Nephron progenitor cell (in vitro differentiated cells): ENCODE measurements around the gene CASTOR2.

Source experiments
- DNase-seq: peaks from one replicate; pipeline ENCODE4 v3.0.0; 2021
- H3K27ac Mint-ChIP-seq: 2 replicates; pipeline ENCODE4 v1.8.0; 2021; ENCODE audit warnings: mild to moderate bottlenecking, moderate library complexity, mixed read lengths
- H3K27me3 Mint-ChIP-seq: 2 replicates; pipeline ENCODE4 v1.8.0; 2021; ENCODE audit warnings: mild to moderate bottlenecking, low read depth, mixed read lengths; ENCODE audit not compliant: poor library complexity
- H3K36me3 Mint-ChIP-seq: 2 replicates; pipeline ENCODE4 v1.8.0; 2021; ENCODE audit warnings: low read depth, mixed read lengths
- H3K4me1 Mint-ChIP-seq: 2 replicates; pipeline ENCODE4 v1.8.0; 2021; ENCODE audit warnings: mixed read lengths
- H3K4me3 Mint-ChIP-seq: 2 replicates; pipeline ENCODE4 v1.8.0; 2021; ENCODE audit warnings: mild to moderate bottlenecking, moderate library complexity, mixed read lengths
- H3K9me3 Mint-ChIP-seq: 2 replicates; pipeline ENCODE4 v1.8.0; 2021; ENCODE audit warnings: mild to moderate bottlenecking, moderate library complexity, mixed read lengths
- CTCF ChIP-seq: fragments of 200-600 bp; sonication (generic); IDR thresholded peaks from 2 replicates; pipeline ENCODE4 v1.5.0; 2021; ENCODE audit warnings: antibody characterized with exemption

CASTOR2 gene

GRCh38 chr7:75010036-75010435 lies 45.5 kb downstream of the CASTOR2 start:
- Mint-ChIP-seq H3K9me3 (peaks cover 17% of the 10 kb centered on the region), H3K36me3 (peaks cover 44% of the 10 kb centered on the region), H3K27ac (peak overlapping the region; percentile 87), H3K27me3 (no peaks in the 10 kb centered on the region), H3K4me3 (no peak overlapping the region), H3K4me1 (peaks cover 36% of the 10 kb centered on the region)
- TF ChIP-seq CTCF, result no peak
- DNase-seq, result no peak

GRCh38 chr7:75017832-75018231 lies 53.3 kb downstream of the CASTOR2 start:
- Mint-ChIP-seq H3K36me3 (peaks cover 32% of the 10 kb centered on the region), H3K27me3 (no peaks in the 10 kb centered on the region), H3K4me3 (no peak overlapping the region), H3K27ac (no peak overlapping the region), H3K9me3 (no peaks in the 10 kb centered on the region), H3K4me1 (peaks cover 23% of the 10 kb centered on the region)
- no peak for TF ChIP-seq CTCF
- no peak for DNase-seq

- H3K4me3 Mint-ChIP-seq, result no peak overlapping the region
- no peaks in the 10 kb centered on the region for H3K27me3 Mint-ChIP-seq
- H3K4me1 Mint-ChIP-seq, result peaks cover 13% of the 10 kb centered on the region
- no peak for TF ChIP-seq CTCF
- no peak overlapping the region for H3K27ac Mint-ChIP-seq
- H3K9me3 Mint-ChIP-seq, result no peaks in the 10 kb centered on the region
- peaks cover 32% of the 10 kb centered on the region for H3K36me3 Mint-ChIP-seq
- DNase-seq, result no peak
Observed at GRCh38 chr7:75018570-75019364, 54.3 kb downstream of the CASTOR2 start.

DNA sequence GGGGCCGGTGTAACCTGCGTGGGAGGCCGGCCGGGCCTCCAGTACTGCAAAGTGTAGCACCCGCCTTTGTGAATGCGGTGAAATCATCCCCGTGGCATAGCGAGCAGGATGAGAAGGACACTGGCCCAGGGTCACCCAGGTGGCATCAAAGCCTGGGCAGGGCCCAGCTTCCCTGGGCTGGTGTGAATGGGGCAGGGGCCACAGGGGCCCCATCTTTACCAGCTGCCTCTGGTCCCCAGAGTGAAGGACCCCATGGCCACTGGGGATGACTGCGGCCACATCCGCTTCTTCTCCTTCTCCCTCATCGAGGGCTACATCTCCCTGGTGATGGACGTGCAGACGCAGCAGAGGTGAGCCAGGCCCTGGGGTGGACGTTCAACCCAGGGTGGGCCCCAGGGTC lies 55.3 kb downstream of the CASTOR2 start:
- no peak for TF ChIP-seq CTCF
- no peak for DNase-seq
- Mint-ChIP-seq H3K9me3 (no peaks in the 10 kb centered on the region), H3K27me3 (no peaks in the 10 kb centered on the region), H3K4me1 (peaks cover 5% of the 10 kb centered on the region), H3K36me3 (peaks cover 32% of the 10 kb centered on the region), H3K4me3 (no peak overlapping the region), H3K27ac (no peak overlapping the region)

DNA sequence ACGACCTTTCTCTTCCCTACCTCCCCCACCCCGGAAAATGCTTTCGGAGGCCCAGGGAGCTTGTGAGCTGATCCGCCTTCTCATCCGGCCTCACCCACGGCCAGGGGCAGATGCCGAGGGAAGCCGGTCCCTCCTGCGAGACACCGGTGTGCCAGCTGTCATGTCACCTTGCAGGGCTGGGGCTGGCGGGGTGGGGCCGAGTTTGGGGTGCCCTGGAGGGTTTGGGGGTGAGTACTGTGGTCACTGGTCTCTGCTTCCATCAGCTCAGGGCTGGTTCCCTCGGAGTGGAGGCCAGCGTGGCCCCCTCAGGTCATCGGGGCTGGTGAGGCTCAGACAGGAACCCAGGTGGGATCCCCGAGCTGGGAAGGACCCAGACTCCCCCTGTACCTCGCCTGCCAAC lies 60.4 kb downstream of the CASTOR2 start:
- Mint-ChIP-seq H3K27ac (no peak overlapping the region), H3K9me3 (no peaks in the 10 kb centered on the region), H3K4me3 (no peak overlapping the region)

More for the DNA sequence above, 60.4 kb downstream of the CASTOR2 start:
- H3K27me3 Mint-ChIP-seq, result no peaks in the 10 kb centered on the region
- H3K4me1 Mint-ChIP-seq, result peaks cover 12% of the 10 kb centered on the region
- TF ChIP-seq CTCF, result no peak
- H3K36me3 Mint-ChIP-seq, result peaks cover 25% of the 10 kb centered on the region
- DNase-seq, result no peak
